ENCODE measurements around the gene ULBP2. TPM values are rescaled to one million over a fixed set of nuclear protein-coding genes. Genes with fewer than 3 reads are reported as not detected.

The ULBP2 gene
- total RNA-seq, 1 experiment from 2014 or later, result not detected

GRCh38 chr6:149895048-149895590, 46.7 kb upstream of the ULBP2 start:
- Histone ChIP-seq H3K27ac (ENCODE audit: insufficient read length, low read depth, low read length) (no peak overlapping the region), H2AFZ (ENCODE audit: low read length) (no peak overlapping the region), H3K23me2 (ENCODE audit: insufficient read length, low read depth, low read length, poor library complexity, severe bottlenecking) (no peaks in the 10 kb centered on the region), H3K4me1 (ENCODE audit: insufficient read depth, low read length) (no peaks in the 10 kb centered on the region; the same call in 1 of the 2 replicates), H3K9ac (ENCODE audit: extremely low read depth, insufficient read length, low read length) (no peak overlapping the region), H3T11ph (ENCODE audit: low read length) (no peak overlapping the region), H3K27me3 (ENCODE audit: insufficient read depth, low read length) (no peaks in the 10 kb centered on the region; the same call in 1 of the 2 replicates), H3K79me2 (ENCODE audit: insufficient read depth, low read length) (no peaks in the 10 kb centered on the region), H3K4ac (ENCODE audit: low read depth, low read length) (no peak overlapping the region), H4K91ac (ENCODE audit: insufficient read length, low read depth, low read length) (no peak overlapping the region), H3K4me2 (ENCODE audit: insufficient read depth, insufficient read length, low read length) (no peak overlapping the region), H4K20me1 (ENCODE audit: control insufficient read depth, insufficient read depth, insufficient read length) (no peaks in the 10 kb centered on the region), H3K18ac (ENCODE audit: insufficient read length, low read depth, low read length) (no peak overlapping the region), H2BK15ac (ENCODE audit: low read depth, low read length) (no peak overlapping the region), H4K8ac (replicated peaks; ENCODE audit: insufficient read length, low read depth, low read length) (no peak overlapping the region), H3K23ac (ENCODE audit: insufficient read length, low read depth, low read length) (no peak overlapping the region), H3K14ac (ENCODE audit: insufficient read depth, low read length) (no peak overlapping the region), H4K5ac (ENCODE audit: insufficient read length, low read depth, low read length) (no peak overlapping the region), H2BK5ac (ENCODE audit: insufficient read length, low read length) (no peak overlapping the region), H3K56ac (ENCODE audit: insufficient read length, low read depth, low read length) (no peak overlapping the region), H2AK5ac (ENCODE audit: insufficient read length, low read length) (no peak overlapping the region), H3K9me3 (ENCODE audit: control insufficient read depth, low read depth, low read length) (no peaks in the 10 kb centered on the region), H2BK20ac (ENCODE audit: low read depth, low read length, poor library complexity, severe bottlenecking) (no peak overlapping the region), H3K79me1 (ENCODE audit: insufficient read depth, low read depth, low read length, poor library complexity, severe bottlenecking) (no peaks in the 10 kb centered on the region), H2BK12ac (ENCODE audit: insufficient read length, low read depth, low read length) (no peak overlapping the region), H2BK120ac (ENCODE audit: low read depth, low read length, poor library complexity, severe bottlenecking) (no peak overlapping the region)
- Mint-ChIP-seq H3K4me3 (no peak overlapping the region), H3K4me1 (peaks cover 0 to 7% of the 10 kb centered on the region in 2 experiments; a peak in 3 of 4 replicates), H3K9me3 (no peaks in the 10 kb centered on the region), H3K27me3 (ENCODE audit: low read depth) (peaks cover 53% of the 10 kb centered on the region), H3K27ac (no peak overlapping the region), H3K36me3 (ENCODE audit: insufficient read depth in 1 of 3, low read depth in 3 of 3) (no peaks in the 10 kb centered on the region)
- WGBS (ENCODE audit: extremely low coverage, insufficient read length, low lambda C conversion rate), result no CpG with 5 or more reads among the region's 7 CpGs
- no peak for TF ChIP-seq CTCF (conservative IDR thresholded peaks at IDR 0.05)
- DNase-seq, result peak; percentile 45

All from H9 (cell line).